Mesenchymal stem cell (in vitro differentiated cells and primary cell): ENCODE data around the gene PYGB.

Experiments used
- DNase-seq: peaks from one replicate; pipeline ENCODE4 v3.0.0-alpha.2; 2013
- H2AFZ ChIP-seq: one replicate; pipeline ENCODE4 v1.6.1; 2013; ENCODE audit warnings: low read depth, mild to moderate bottlenecking, control low read depth, inconsistent platforms, low read length, moderate library complexity
- H2AK5ac ChIP-seq: 2 replicates; pipeline ENCODE4 v1.6.1; 2013; ENCODE audit warnings: low read length, moderate library complexity, mild to moderate bottlenecking, inconsistent platforms; ENCODE audit not compliant: severe bottlenecking
- H2BK120ac ChIP-seq: one replicate; pipeline ENCODE4 v1.6.1; 2013; ENCODE audit warnings: low read depth, mild to moderate bottlenecking, inconsistent platforms, low read length, moderate library complexity
- H2BK12ac ChIP-seq, 2 experiments: one replicate each; pipeline ENCODE4 v1.6.1; 2013; ENCODE audit warnings: inconsistent platforms in 2 of 2, low read length in 2 of 2, mild to moderate bottlenecking in 2 of 2, moderate library complexity in 2 of 2, control low read depth in 1 of 2
- H2BK15ac ChIP-seq: one replicate; pipeline ENCODE4 v1.6.1; 2013; ENCODE audit warnings: mild to moderate bottlenecking, low read depth, inconsistent platforms; ENCODE audit not compliant: poor library complexity, severe bottlenecking
- H2BK5ac ChIP-seq: 2 replicates; pipeline ENCODE4 v1.6.1; 2013; ENCODE audit warnings: low read depth, mild to moderate bottlenecking, low read length, control low read depth, inconsistent platforms; ENCODE audit not compliant: poor library complexity, severe bottlenecking
- H3K14ac ChIP-seq, 2 experiments: one replicate each; pipeline ENCODE4 v1.6.1; 2013; ENCODE audit warnings: inconsistent platforms in 2 of 2, low read length in 2 of 2, control low read depth in 1 of 2, mild to moderate bottlenecking in 1 of 2, moderate library complexity in 1 of 2
- H3K18ac ChIP-seq, 2 experiments: one replicate each; pipeline ENCODE4 v1.6.1; 2013; ENCODE audit warnings: inconsistent platforms in 2 of 2, low read length in 2 of 2, control low read depth in 1 of 2, low read depth in 1 of 2, mild to moderate bottlenecking in 1 of 2
- H3K23ac ChIP-seq, 2 experiments: one replicate each; pipeline ENCODE4 v1.6.1; 2013; ENCODE audit warnings: inconsistent platforms in 2 of 2, low read length in 2 of 2, mild to moderate bottlenecking in 2 of 2, moderate library complexity in 2 of 2, control low read depth in 1 of 2
- H3K27ac ChIP-seq: 2 replicates; pipeline ENCODE4 v1.5.1; 2013; ENCODE audit warnings: mild to moderate bottlenecking, moderate library complexity, low read length, control low read depth, inconsistent platforms; ENCODE audit not compliant: poor library complexity, severe bottlenecking
- H3K27me3 ChIP-seq, 2 experiments: 2 replicates each; pipeline versions ENCODE4 v1.6.1 to v1.7.0; 2013; ENCODE audit warnings: low read length in 2 of 2, mild to moderate bottlenecking in 2 of 2, moderate library complexity in 2 of 2, control low read depth in 1 of 2, inconsistent platforms in 1 of 2; ENCODE audit not compliant: control insufficient read depth in 1 of 2, insufficient read depth in 1 of 2
- H3K36me3 ChIP-seq, 2 experiments: 2 replicates each; pipeline versions ENCODE4 v1.6.1 to v1.7.0; 2013; ENCODE audit warnings: low read length in 2 of 2, control low read depth in 1 of 2, inconsistent platforms in 1 of 2, low read depth in 1 of 2, mild to moderate bottlenecking in 1 of 2; ENCODE audit not compliant: insufficient read depth in 2 of 2, control insufficient read depth in 1 of 2
- H3K4ac ChIP-seq, 2 experiments: one replicate each; pipeline ENCODE4 v1.6.1; 2013; ENCODE audit warnings: inconsistent platforms in 2 of 2, low read length in 2 of 2, mild to moderate bottlenecking in 2 of 2, moderate library complexity in 2 of 2, control low read depth in 1 of 2, low read depth in 1 of 2
- H3K4me1 ChIP-seq: 2 replicates; pipeline ENCODE4 v1.6.1; 2013; ENCODE audit warnings: low read depth, low read length, control low read depth; ENCODE audit not compliant: control insufficient read depth, insufficient read depth
- H3K4me2 ChIP-seq: 2 replicates; pipeline ENCODE4 v1.6.1; 2013; ENCODE audit warnings: low read length, mild to moderate bottlenecking, inconsistent platforms; ENCODE audit not compliant: poor library complexity, severe bottlenecking
- H3K4me3 ChIP-seq, 2 experiments: 2 replicates each; pipeline versions ENCODE4 v1.5.1 to v1.7.0; 2013; ENCODE audit warnings: low read length in 2 of 2, mild to moderate bottlenecking in 2 of 2, control low read depth in 1 of 2, low read depth in 1 of 2; ENCODE audit not compliant: insufficient read depth in 1 of 2
- H3K79me1 ChIP-seq: replicated peaks from 2 replicates; pipeline ENCODE4 v1.6.1; 2013; ENCODE audit warnings: mild to moderate bottlenecking, control low read depth, low read length, inconsistent platforms; ENCODE audit not compliant: poor library complexity, severe bottlenecking
- H3K9ac ChIP-seq: 2 replicates; pipeline ENCODE4 v1.7.0; 2013; ENCODE audit warnings: mild to moderate bottlenecking, low read length, moderate library complexity
- H3K9me3 ChIP-seq: 2 replicates; pipeline ENCODE4 v1.7.0; 2013; ENCODE audit warnings: mild to moderate bottlenecking, low read length; ENCODE audit not compliant: control insufficient read depth
- H4K8ac ChIP-seq: one replicate; pipeline ENCODE4 v1.6.1; 2013; ENCODE audit warnings: inconsistent platforms, mild to moderate bottlenecking, low read length, moderate library complexity
- H4K91ac ChIP-seq: one replicate; pipeline ENCODE4 v1.6.1; 2013; ENCODE audit warnings: mild to moderate bottlenecking, low read length, inconsistent platforms
- WGBS: methylation state at CpG from one replicate; pipeline ENCODE4 v1.1.7; 2013; ENCODE audit warnings: mixed read lengths; 5-methylcytosine and 5-hydroxymethylcytosine counted together

PYGB gene

DNA sequence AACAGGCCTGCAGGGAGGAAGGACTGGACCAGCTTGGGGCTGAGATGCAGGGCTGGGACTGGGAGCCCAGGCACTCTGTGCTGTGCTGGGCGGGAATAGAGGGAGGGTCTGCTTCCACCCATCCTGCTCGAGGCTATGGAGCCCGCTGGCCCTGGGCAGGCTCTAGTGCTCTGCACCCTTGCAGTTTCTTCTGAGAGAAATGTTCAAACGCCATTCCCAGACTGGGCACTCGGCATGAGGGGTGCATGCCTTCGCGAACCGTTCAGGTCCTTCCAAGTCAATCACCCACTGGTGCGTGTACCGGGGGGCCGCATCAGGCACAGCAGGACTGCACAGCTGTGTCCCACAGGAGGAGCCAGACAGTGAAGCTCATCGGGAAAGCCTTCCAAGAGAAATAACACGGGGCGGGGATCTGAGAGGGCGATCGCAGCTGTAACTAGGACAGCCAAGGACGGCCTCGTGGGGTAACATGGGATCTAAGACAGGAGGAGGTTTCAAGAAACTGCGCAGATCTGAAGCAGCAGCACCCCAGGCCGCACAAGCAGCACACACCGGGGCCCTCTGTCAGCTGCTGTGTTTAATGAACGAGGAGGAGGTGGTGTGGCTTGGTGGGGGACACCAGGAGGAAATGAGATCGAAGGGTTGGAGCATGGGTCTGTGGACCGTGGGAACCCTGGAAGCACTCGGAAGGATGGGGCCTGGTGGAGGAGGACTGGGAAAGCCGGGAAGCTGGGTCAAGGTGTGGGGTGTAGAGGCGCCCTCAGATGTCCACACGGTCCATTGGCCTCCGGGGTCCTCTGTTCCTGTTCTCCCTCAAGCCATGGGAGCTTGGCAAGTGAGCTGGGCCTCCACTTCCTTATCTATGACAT, 26.1 kb upstream of the PYGB start:
- peak overlapping the region; percentile 60 for H2BK15ac ChIP-seq
- peaks cover 56 to 71% of the 10 kb centered on the region in 2 experiments for H3K36me3 ChIP-seq
- H3K4me2 ChIP-seq: no peak overlapping the region
- no peak overlapping the region for H3K14ac ChIP-seq
- no peak overlapping the region for H3K4me3 ChIP-seq
- H2AFZ ChIP-seq: no peak overlapping the region
- H3K9ac ChIP-seq: no peak overlapping the region
- H3K23ac ChIP-seq: no peak overlapping the region
- no peak for DNase-seq
- H2BK5ac ChIP-seq: no peak overlapping the region
- peak overlapping the region; percentile 75 to 92 for H2BK12ac ChIP-seq
- no peak overlapping the region for H2BK120ac ChIP-seq
- H3K27ac ChIP-seq: peak overlapping the region; percentile 93
- H3K4me1 ChIP-seq: peaks cover 70% of the 10 kb centered on the region
- no peak overlapping the region for H3K4ac ChIP-seq
- H3K27me3 ChIP-seq: no peaks in the 10 kb centered on the region
- H4K8ac ChIP-seq: peak overlapping the region; percentile 59
- 97% methylated on average over 29 of the region's 29 CpGs for WGBS
- H2AK5ac ChIP-seq: peak overlapping the region; percentile 96
- H4K91ac ChIP-seq: peak overlapping the region; percentile 57
- H3K9me3 ChIP-seq: no peaks in the 10 kb centered on the region
- no peak overlapping the region for H3K18ac ChIP-seq
- peaks cover 13% of the 10 kb centered on the region for H3K79me1 ChIP-seq

DNA sequence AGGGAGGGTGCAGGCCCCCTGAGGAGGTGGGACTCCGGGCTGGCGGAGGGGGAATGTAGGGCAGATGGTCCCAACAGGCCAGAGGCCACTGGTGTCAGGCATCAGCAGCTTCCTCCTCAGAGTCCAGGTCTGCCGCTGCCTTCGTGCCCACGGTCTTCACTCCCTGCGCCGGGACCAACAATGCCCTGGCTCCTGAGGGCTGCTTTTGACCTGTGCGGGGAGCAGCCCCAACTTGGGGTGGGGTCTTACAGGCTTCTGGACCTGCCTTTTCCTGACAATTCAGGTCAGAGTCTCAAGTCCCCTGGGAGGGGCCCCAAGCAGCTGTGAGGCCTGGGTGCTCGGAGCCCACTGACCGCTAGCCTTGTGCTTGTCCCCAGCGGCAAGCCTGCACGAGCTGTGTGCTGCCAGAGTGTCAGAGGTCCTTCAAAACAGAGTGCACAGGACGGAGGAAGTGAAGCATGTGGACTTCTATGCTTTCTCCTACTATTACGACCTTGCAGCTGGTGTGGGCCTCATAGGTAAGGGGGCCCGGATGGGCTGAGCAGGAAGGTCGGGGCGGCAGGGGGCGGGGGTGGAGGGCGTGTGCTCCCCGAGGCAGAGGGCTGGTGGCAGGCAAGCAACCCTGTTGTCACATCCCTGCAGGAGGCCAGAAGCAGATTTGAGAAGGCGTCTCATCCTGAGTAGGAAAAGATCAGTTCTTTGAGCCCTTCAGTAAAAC, 25.3 kb upstream of the PYGB start:
- Histone ChIP-seq H2BK5ac (peak overlapping the region; percentile 22), H2AK5ac (peak overlapping the region; percentile 96), H3K27me3 (no peaks in the 10 kb centered on the region), H4K8ac (peak overlapping the region; percentile 59), H3K14ac (no peak overlapping the region), H2BK15ac (peak overlapping the region; percentile 60), H3K9me3 (no peaks in the 10 kb centered on the region), H3K4ac (peak overlapping the region in 1 of 2 experiments; percentile 24), H3K4me2 (no peak overlapping the region), H3K79me1 (peaks cover 16% of the 10 kb centered on the region), H3K23ac (no peak overlapping the region), H2BK12ac (peak overlapping the region; percentile 75 to 92), H3K36me3 (peaks cover 48 to 67% of the 10 kb centered on the region in 2 experiments), H2AFZ (no peak overlapping the region), H3K4me1 (peaks cover 75% of the 10 kb centered on the region), H3K27ac (peak overlapping the region; percentile 93), H3K9ac (no peak overlapping the region), H3K4me3 (no peak overlapping the region), H3K18ac (peak overlapping the region; percentile 43 to 45), H2BK120ac (no peak overlapping the region), H4K91ac (peak overlapping the region; percentile 57)
- no peak for DNase-seq
- WGBS: 78% methylated on average over 21 of the region's 21 CpGs

DNA sequence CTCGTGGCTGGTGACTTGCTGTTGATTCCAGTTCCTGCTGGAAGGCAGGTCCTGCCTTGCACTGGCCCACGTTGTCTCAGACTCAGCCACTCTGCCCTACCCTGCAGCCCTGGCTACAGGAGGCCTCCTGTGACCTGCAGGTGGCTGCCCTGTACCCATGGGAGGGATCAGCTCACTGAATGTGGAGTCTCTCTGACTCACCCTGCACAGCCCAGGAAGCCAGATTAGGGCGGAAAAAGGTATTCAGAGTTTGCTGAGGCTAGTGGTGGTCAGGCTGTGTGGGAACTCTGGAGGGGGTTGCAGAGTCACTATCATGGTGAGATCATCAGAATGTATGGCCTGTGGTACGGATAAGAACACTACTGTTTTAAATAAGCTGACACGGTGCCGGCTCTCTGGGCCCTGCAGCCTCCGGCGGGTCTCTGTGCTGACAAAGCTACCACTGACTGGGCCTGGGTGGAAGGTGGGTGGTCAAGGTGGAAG, 24.7 kb upstream of the PYGB start:
- Histone ChIP-seq H3K4ac (no peak overlapping the region), H3K23ac (no peak overlapping the region), H2AFZ (no peak overlapping the region), H3K4me1 (peaks cover 76% of the 10 kb centered on the region), H3K9ac (peak overlapping the region; percentile 5), H3K14ac (peak overlapping the region in 1 of 2 experiments; percentile 26), H2BK5ac (peak overlapping the region; percentile 73), H4K8ac (peak overlapping the region; percentile 45), H2BK12ac (peak overlapping the region in 1 of 2 experiments; percentile 59), H3K4me2 (no peak overlapping the region), H3K9me3 (no peaks in the 10 kb centered on the region), H3K36me3 (peaks cover 42 to 64% of the 10 kb centered on the region in 2 experiments), H4K91ac (no peak overlapping the region), H3K4me3 (no peak overlapping the region), H2AK5ac (no peak overlapping the region), H3K18ac (peak overlapping the region; percentile 43 to 45), H2BK15ac (no peak overlapping the region), H3K27me3 (no peaks in the 10 kb centered on the region), H2BK120ac (no peak overlapping the region), H3K27ac (peak overlapping the region; percentile 93), H3K79me1 (peaks cover 16% of the 10 kb centered on the region)
- peak; percentile 96 for DNase-seq
- 1% methylated on average over 6 of the region's 8 CpGs for WGBS
